DND-41 (cell line): ENCODE data around the gene PDF.

Experiments used
- ATAC-seq: fragments of 200-7000 bp; cut with Tn5 transposase; 3 replicates; pipeline ENCODE4 v1.9.1; 2021; ENCODE audit warnings: low read depth; ENCODE audit not compliant: insufficient read depth
- DNase-seq: peaks from one replicate; pipeline ENCODE4 v3.0.0-alpha.2; 2020
- H2AFZ ChIP-seq: 2 replicates; pipeline ENCODE4 v1.6.0; 2012; ENCODE audit warnings: low read depth, low read length
- H3K27ac ChIP-seq: 2 replicates; pipeline ENCODE4 v1.5.1; 2012; ENCODE audit warnings: low read length, inconsistent platforms
- H3K27me3 ChIP-seq: fragments of 200-600 bp; sonication (generic); 2 replicates; pipeline ENCODE4 v1.6.0; 2012; ENCODE audit warnings: low read length, mild to moderate bottlenecking, inconsistent platforms; ENCODE audit not compliant: insufficient read depth, poor library complexity
- H3K36me3 ChIP-seq: 2 replicates; pipeline ENCODE4 v1.5.1; 2012; ENCODE audit warnings: low read length, inconsistent platforms; ENCODE audit not compliant: insufficient read depth
- H3K4me1 ChIP-seq: 2 replicates; pipeline ENCODE4 v1.5.1; 2012; ENCODE audit warnings: mild to moderate bottlenecking, low read length; ENCODE audit not compliant: insufficient read depth
- H3K4me2 ChIP-seq: 2 replicates; pipeline ENCODE4 v1.6.0; 2012; ENCODE audit warnings: mild to moderate bottlenecking, moderate library complexity, low read length, inconsistent platforms; ENCODE audit not compliant: insufficient read depth
- H3K4me3 ChIP-seq, 2 experiments: fragments of 200-600 bp in 1 of 2; shearing (Covaris generic) in 1 of 2; 2 replicates each; pipeline ENCODE4 v1.5.1; 2012 to 2016; ENCODE audit warnings: inconsistent platforms in 2 of 2, low read length in 2 of 2, mild to moderate bottlenecking in 2 of 2, low read depth in 1 of 2, moderate library complexity in 1 of 2
- H3K79me2 ChIP-seq: 2 replicates; pipeline ENCODE4 v1.6.0; 2012; ENCODE audit warnings: low read length, inconsistent platforms; ENCODE audit not compliant: insufficient read depth
- H3K9ac ChIP-seq: 2 replicates; pipeline ENCODE4 v1.6.0; 2012; ENCODE audit warnings: low read depth, mild to moderate bottlenecking, inconsistent platforms, low read length, moderate library complexity
- H3K9me3 ChIP-seq: 2 replicates; pipeline ENCODE4 v1.5.1; 2012; ENCODE audit warnings: low read length, moderate library complexity, mild to moderate bottlenecking, inconsistent platforms; ENCODE audit not compliant: insufficient read depth, severe bottlenecking
- H4K20me1 ChIP-seq: 2 replicates; pipeline ENCODE4 v1.6.0; 2012; ENCODE audit warnings: low read length; ENCODE audit not compliant: insufficient read depth
- EZH2 ChIP-seq: IDR thresholded peaks from 3 replicates; pipeline ENCODE4 v1.6.1; 2012; ENCODE audit warnings: borderline replicate concordance, low read depth, mild to moderate bottlenecking, moderate library complexity, low read length, inconsistent platforms; ENCODE audit not compliant: severe bottlenecking
- TF ChIP-seq, protein P1 (sequence below): IDR thresholded peaks from 2 replicates; pipeline ENCODE4 v1.5.1; 2012; ENCODE audit warnings: borderline replicate concordance, low read length, moderate library complexity, mild to moderate bottlenecking; ENCODE audit not compliant: poor library complexity, severe bottlenecking; ENCODE audit errors: extremely low read depth

Gene PDF

DNA sequence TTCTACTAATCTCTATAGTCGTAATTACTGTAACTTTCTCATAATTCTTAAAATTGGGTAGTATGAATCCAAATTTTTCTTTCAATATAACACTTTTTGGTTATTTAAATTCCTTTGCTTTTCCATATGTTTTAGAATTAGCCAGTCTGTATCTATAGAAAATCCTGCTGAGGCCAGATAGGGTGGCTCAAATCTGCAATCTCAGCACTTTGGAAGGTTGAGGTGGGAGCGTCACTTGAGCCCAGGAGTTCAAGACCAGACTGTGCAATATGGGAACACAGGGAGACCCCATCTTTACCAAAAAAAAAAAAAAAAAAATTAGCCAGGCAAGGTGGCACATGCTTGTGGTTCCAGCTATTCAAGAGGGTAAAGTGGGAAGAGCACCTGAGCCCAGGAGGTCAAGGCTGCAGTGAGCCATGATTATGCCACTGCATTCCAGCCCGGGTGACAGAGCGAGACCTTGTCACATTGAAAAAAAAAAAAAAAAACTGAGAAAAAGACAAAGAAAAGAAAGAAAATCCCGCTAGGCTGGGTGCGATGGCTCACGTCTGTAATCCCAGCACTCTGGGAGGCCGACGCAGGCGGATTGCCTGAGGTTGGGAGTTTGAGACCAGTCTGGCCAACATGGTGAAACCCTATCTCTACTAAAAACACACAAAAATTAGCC, 46.1 kb upstream of the PDF start:
- H3K4me3 ChIP-seq, result no peak overlapping the region
- H2AFZ ChIP-seq, result no peak overlapping the region
- H4K20me1 ChIP-seq, result 0 out of 2 replicates have a peak, but pooled peaks cover 4% of the 10 kb centered on the region
- peaks cover 82% of the 10 kb centered on the region for H3K36me3 ChIP-seq
- ATAC-seq (no peak), DNase-seq (no peak)
- TF ChIP-seq EZH2, result no peak
- TF ChIP-seq, protein P1, sequence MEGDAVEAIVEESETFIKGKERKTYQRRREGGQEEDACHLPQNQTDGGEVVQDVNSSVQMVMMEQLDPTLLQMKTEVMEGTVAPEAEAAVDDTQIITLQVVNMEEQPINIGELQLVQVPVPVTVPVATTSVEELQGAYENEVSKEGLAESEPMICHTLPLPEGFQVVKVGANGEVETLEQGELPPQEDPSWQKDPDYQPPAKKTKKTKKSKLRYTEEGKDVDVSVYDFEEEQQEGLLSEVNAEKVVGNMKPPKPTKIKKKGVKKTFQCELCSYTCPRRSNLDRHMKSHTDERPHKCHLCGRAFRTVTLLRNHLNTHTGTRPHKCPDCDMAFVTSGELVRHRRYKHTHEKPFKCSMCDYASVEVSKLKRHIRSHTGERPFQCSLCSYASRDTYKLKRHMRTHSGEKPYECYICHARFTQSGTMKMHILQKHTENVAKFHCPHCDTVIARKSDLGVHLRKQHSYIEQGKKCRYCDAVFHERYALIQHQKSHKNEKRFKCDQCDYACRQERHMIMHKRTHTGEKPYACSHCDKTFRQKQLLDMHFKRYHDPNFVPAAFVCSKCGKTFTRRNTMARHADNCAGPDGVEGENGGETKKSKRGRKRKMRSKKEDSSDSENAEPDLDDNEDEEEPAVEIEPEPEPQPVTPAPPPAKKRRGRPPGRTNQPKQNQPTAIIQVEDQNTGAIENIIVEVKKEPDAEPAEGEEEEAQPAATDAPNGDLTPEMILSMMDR, result no peak
- no peak overlapping the region for H3K9ac ChIP-seq
- no peak overlapping the region for H3K27ac ChIP-seq
- no peaks in the 10 kb centered on the region for H3K9me3 ChIP-seq
- H3K27me3 ChIP-seq, result no peaks in the 10 kb centered on the region
- H3K79me2 ChIP-seq, result peaks cover 50% of the 10 kb centered on the region
- no peaks in the 10 kb centered on the region for H3K4me1 ChIP-seq
- no peak overlapping the region for H3K4me2 ChIP-seq

DNA sequence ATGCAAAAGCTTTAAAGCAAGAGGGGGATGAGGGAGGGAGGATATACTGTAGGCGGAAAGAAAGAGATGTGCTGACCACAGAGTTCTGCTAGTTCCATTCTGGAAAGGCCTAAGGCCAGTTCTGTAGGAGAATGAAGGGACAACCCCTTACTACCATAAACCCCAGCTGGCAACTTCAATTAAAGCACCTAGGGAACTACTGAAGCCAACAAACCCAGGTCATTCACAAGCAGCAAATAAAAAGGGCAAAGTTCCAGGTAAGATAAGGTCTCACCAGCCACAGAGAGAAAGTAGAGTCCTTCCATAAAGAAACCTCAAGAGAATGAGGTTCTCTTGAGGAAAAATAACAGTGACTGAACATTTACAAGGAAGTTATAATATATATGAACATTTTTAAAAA, 42.6 kb upstream of the PDF start:
- no peak overlapping the region for H2AFZ ChIP-seq
- no peak overlapping the region for H3K27ac ChIP-seq
- H3K4me3 ChIP-seq, result no peak overlapping the region
- no peaks in the 10 kb centered on the region for H3K27me3 ChIP-seq
- no peak overlapping the region for H3K9ac ChIP-seq
- no peaks in the 10 kb centered on the region for H3K4me1 ChIP-seq
- peaks cover 32% of the 10 kb centered on the region for H3K79me2 ChIP-seq
- ATAC-seq, result no peak
- no peak for DNase-seq
- H3K4me2 ChIP-seq, result no peak overlapping the region
- peaks cover 83% of the 10 kb centered on the region for H3K36me3 ChIP-seq
- TF ChIP-seq, protein P1, result no peak
- no peak for TF ChIP-seq EZH2
- 0 out of 2 replicates have a peak, but pooled peaks cover 4% of the 10 kb centered on the region for H4K20me1 ChIP-seq
- H3K9me3 ChIP-seq, result no peaks in the 10 kb centered on the region

DNA sequence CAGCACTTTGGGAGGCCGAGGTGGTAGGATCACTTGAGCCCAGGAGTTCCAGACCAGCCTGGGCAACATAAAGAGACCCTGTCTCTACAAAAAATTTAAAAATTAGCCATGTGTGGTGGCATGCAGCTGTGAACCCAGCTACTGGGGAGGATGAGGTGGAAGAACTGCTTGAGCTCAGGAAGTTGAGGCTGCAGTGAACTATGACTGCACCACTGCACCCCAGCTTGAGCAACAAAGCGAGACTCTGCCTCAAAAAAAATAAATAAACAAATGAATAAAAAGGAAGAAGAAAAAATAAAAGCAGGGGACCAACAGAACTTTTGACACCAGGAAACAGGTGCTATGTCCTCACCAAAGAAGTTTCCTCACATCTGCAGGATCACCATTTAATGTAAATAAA, 41.2 kb upstream of the PDF start:
- Histone ChIP-seq H3K27ac (no peak overlapping the region), H3K36me3 (peaks cover 86% of the 10 kb centered on the region), H3K9me3 (no peaks in the 10 kb centered on the region), H4K20me1 (0 out of 2 replicates have a peak, but pooled peaks cover 4% of the 10 kb centered on the region), H3K4me1 (no peaks in the 10 kb centered on the region), H3K9ac (no peak overlapping the region), H3K4me3 (no peak overlapping the region), H3K79me2 (peaks cover 27% of the 10 kb centered on the region; the same call in 1 of the 2 replicates), H3K4me2 (no peak overlapping the region), H2AFZ (no peak overlapping the region), H3K27me3 (no peaks in the 10 kb centered on the region)
- ATAC-seq (no peak), DNase-seq (no peak)
- no peak for TF ChIP-seq EZH2
- TF ChIP-seq, protein P1, result no peak

DNA sequence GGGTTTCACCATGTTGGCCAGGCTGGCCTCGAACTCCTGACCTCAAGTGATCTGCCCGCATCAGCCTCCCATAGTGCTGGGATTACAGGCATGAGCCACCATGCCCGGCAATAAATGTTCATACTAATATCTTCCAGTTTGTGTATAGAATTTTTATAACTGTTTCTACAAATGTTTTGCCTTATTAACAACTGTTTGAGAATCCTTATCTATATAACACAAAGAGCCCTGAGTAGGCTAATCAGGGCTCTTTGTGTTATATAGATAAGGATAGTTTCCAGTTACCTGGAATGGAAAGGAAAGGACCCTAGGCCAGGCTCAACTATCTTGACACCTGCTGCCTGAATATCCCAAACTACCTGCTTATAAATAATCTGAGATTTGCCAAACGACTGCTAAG, 38.5 kb upstream of the PDF start:
- H3K79me2 ChIP-seq, result peaks cover 14% of the 10 kb centered on the region; the same call in 1 of the 2 replicates
- H2AFZ ChIP-seq, result no peak overlapping the region
- H3K4me2 ChIP-seq, result no peak overlapping the region
- TF ChIP-seq, protein P1, result no peak
- no peak for TF ChIP-seq EZH2
- ATAC-seq, result no peak
- H3K4me1 ChIP-seq, result no peaks in the 10 kb centered on the region
- H4K20me1 ChIP-seq, result peaks cover 18% of the 10 kb centered on the region; the same call in 1 of the 2 replicates
- H3K9me3 ChIP-seq, result no peaks in the 10 kb centered on the region
- H3K9ac ChIP-seq, result no peak overlapping the region
- no peaks in the 10 kb centered on the region for H3K27me3 ChIP-seq
- H3K36me3 ChIP-seq, result peaks cover 95% of the 10 kb centered on the region
- no peak overlapping the region for H3K4me3 ChIP-seq
- DNase-seq, result no peak
- H3K27ac ChIP-seq, result no peak overlapping the region
